Measurements from ENCODE around the gene AGPS.
"Not testable (repeated sequence)": the region's sequence is repeated elsewhere in the genome, so short reads cannot be mapped to it uniquely, and the experiment has no call there.

Gene AGPS

GRCh38 chr2:177352441-177353186 lies 40.0 kb upstream of the AGPS start:
- H3K27ac ChIP-seq (ENCODE audit: low read depth, low read length), result no peak overlapping the region
- H3K9ac ChIP-seq (ENCODE audit: low read depth in 1 of 2, low read length in 2 of 2), result no peak overlapping the region

GRCh38 chr2:177353187-177353478 lies 39.4 kb upstream of the AGPS start:
- no peak overlapping the region for H3K27ac ChIP-seq (ENCODE audit: low read depth, low read length)
- H3K4me3 ChIP-seq (ENCODE audit: low read depth in 1 of 2, low read length in 2 of 2), result no peak overlapping the region

More at GRCh38 chr2:177352441-177353186, 40.0 kb upstream of the AGPS start:
- H3K4me1 ChIP-seq (ENCODE audit: control insufficient read depth in 1 of 2, insufficient read depth in 2 of 2, low read length in 2 of 2), result peaks cover 3 to 4% of the 10 kb centered on the region in 2 donors
- no peaks in the 10 kb centered on the region for H3K36me3 ChIP-seq (ENCODE audit: control insufficient read depth in 1 of 2, insufficient read depth in 2 of 2, low read length in 2 of 2)
- no peaks in the 10 kb centered on the region for H3K27me3 ChIP-seq (ENCODE audit: control insufficient read depth in 1 of 2, insufficient read depth in 2 of 2, low read length in 2 of 2)
- no peaks in the 10 kb centered on the region for H3K9me3 ChIP-seq (ENCODE audit: control insufficient read depth in 1 of 2, low read length in 2 of 2)
- H3K4me3 ChIP-seq (ENCODE audit: low read depth in 1 of 2, low read length in 2 of 2), result no peak overlapping the region

GRCh38 chr2:177354541-177354940 lies 38.0 kb upstream of the AGPS start:
- not testable (repeated sequence) for H3K9ac ChIP-seq (ENCODE audit: low read depth in 1 of 2, low read length in 2 of 2); H3K27me3 ChIP-seq (ENCODE audit: control insufficient read depth in 1 of 2, insufficient read depth in 2 of 2, low read length in 2 of 2); H3K4me3 ChIP-seq (ENCODE audit: low read depth in 1 of 2, low read length in 2 of 2); H3K27ac ChIP-seq (ENCODE audit: low read depth, low read length); H3K36me3 ChIP-seq (ENCODE audit: control insufficient read depth in 1 of 2, insufficient read depth in 2 of 2, low read length in 2 of 2); H3K9me3 ChIP-seq (ENCODE audit: control insufficient read depth in 1 of 2, low read length in 2 of 2); H3K4me1 ChIP-seq (ENCODE audit: control insufficient read depth in 1 of 2, insufficient read depth in 2 of 2, low read length in 2 of 2)

More at GRCh38 chr2:177353187-177353478, 39.4 kb upstream of the AGPS start:
- no peaks in the 10 kb centered on the region for H3K9me3 ChIP-seq (ENCODE audit: control insufficient read depth in 1 of 2, low read length in 2 of 2)
- no peaks in the 10 kb centered on the region for H3K27me3 ChIP-seq (ENCODE audit: control insufficient read depth in 1 of 2, insufficient read depth in 2 of 2, low read length in 2 of 2)
- H3K9ac ChIP-seq (ENCODE audit: low read depth in 1 of 2, low read length in 2 of 2), result no peak overlapping the region
- H3K4me1 ChIP-seq (ENCODE audit: control insufficient read depth in 1 of 2, insufficient read depth in 2 of 2, low read length in 2 of 2), result peaks cover 3 to 4% of the 10 kb centered on the region in 2 donors
- H3K36me3 ChIP-seq (ENCODE audit: control insufficient read depth in 1 of 2, insufficient read depth in 2 of 2, low read length in 2 of 2), result no peaks in the 10 kb centered on the region

GRCh38 chr2:177355874-177356273 lies 36.7 kb upstream of the AGPS start:
- Histone ChIP-seq H3K27ac (ENCODE audit: low read depth, low read length) (no peak overlapping the region), H3K9ac (ENCODE audit: low read depth in 1 of 2, low read length in 2 of 2) (no peak overlapping the region), H3K27me3 (ENCODE audit: control insufficient read depth in 1 of 2, insufficient read depth in 2 of 2, low read length in 2 of 2) (no peaks in the 10 kb centered on the region), H3K36me3 (ENCODE audit: control insufficient read depth in 1 of 2, insufficient read depth in 2 of 2, low read length in 2 of 2) (no peaks in the 10 kb centered on the region), H3K4me3 (ENCODE audit: low read depth in 1 of 2, low read length in 2 of 2) (no peak overlapping the region), H3K4me1 (ENCODE audit: control insufficient read depth in 1 of 2, insufficient read depth in 2 of 2, low read length in 2 of 2) (peaks cover 0 to 4% of the 10 kb centered on the region in 2 donors), H3K9me3 (ENCODE audit: control insufficient read depth in 1 of 2, low read length in 2 of 2) (no peaks in the 10 kb centered on the region)

GRCh38 chr2:177359836-177360595 lies 32.6 kb upstream of the AGPS start:
- Histone ChIP-seq H3K36me3 (ENCODE audit: control insufficient read depth in 1 of 2, insufficient read depth in 2 of 2, low read length in 2 of 2) (no peaks in the 10 kb centered on the region), H3K4me3 (ENCODE audit: low read depth in 1 of 2, low read length in 2 of 2) (no peak overlapping the region), H3K9me3 (ENCODE audit: control insufficient read depth in 1 of 2, low read length in 2 of 2) (no peaks in the 10 kb centered on the region), H3K4me1 (ENCODE audit: control insufficient read depth in 1 of 2, insufficient read depth in 2 of 2, low read length in 2 of 2) (no peaks in the 10 kb centered on the region), H3K27ac (ENCODE audit: low read depth, low read length) (no peak overlapping the region), H3K9ac (ENCODE audit: low read depth in 1 of 2, low read length in 2 of 2) (no peak overlapping the region), H3K27me3 (ENCODE audit: control insufficient read depth in 1 of 2, insufficient read depth in 2 of 2, low read length in 2 of 2) (no peaks in the 10 kb centered on the region)

GRCh38 chr2:177362499-177362898 lies 30.1 kb upstream of the AGPS start:
- H3K4me3 ChIP-seq (ENCODE audit: low read depth in 1 of 2, low read length in 2 of 2), result no peak overlapping the region
- H3K9me3 ChIP-seq (ENCODE audit: control insufficient read depth in 1 of 2, low read length in 2 of 2), result no peaks in the 10 kb centered on the region
- H3K9ac ChIP-seq (ENCODE audit: low read depth in 1 of 2, low read length in 2 of 2), result no peak overlapping the region
- no peaks in the 10 kb centered on the region for H3K27me3 ChIP-seq (ENCODE audit: control insufficient read depth in 1 of 2, insufficient read depth in 2 of 2, low read length in 2 of 2)
- no peaks in the 10 kb centered on the region for H3K4me1 ChIP-seq (ENCODE audit: control insufficient read depth in 1 of 2, insufficient read depth in 2 of 2, low read length in 2 of 2)
- H3K36me3 ChIP-seq (ENCODE audit: control insufficient read depth in 1 of 2, insufficient read depth in 2 of 2, low read length in 2 of 2), result no peaks in the 10 kb centered on the region
- H3K27ac ChIP-seq (ENCODE audit: low read depth, low read length), result no peak overlapping the region

- no peak overlapping the region for H3K4me3 ChIP-seq (ENCODE audit: low read depth in 1 of 2, low read length in 2 of 2)
- H3K9me3 ChIP-seq (ENCODE audit: control insufficient read depth in 1 of 2, low read length in 2 of 2), result no peaks in the 10 kb centered on the region
- no peaks in the 10 kb centered on the region for H3K4me1 ChIP-seq (ENCODE audit: control insufficient read depth in 1 of 2, insufficient read depth in 2 of 2, low read length in 2 of 2)
- H3K36me3 ChIP-seq (ENCODE audit: control insufficient read depth in 1 of 2, insufficient read depth in 2 of 2, low read length in 2 of 2), result no peaks in the 10 kb centered on the region
- H3K27me3 ChIP-seq (ENCODE audit: control insufficient read depth in 1 of 2, insufficient read depth in 2 of 2, low read length in 2 of 2), result no peaks in the 10 kb centered on the region
- no peak overlapping the region for H3K9ac ChIP-seq (ENCODE audit: low read depth in 1 of 2, low read length in 2 of 2)
- no peak overlapping the region for H3K27ac ChIP-seq (ENCODE audit: low read depth, low read length)
Measured at GRCh38 chr2:177363332-177363731, 29.2 kb upstream of the AGPS start.

- H3K4me3 ChIP-seq (ENCODE audit: low read depth in 1 of 2, low read length in 2 of 2); H3K9me3 ChIP-seq (ENCODE audit: control insufficient read depth in 1 of 2, low read length in 2 of 2); H3K4me1 ChIP-seq (ENCODE audit: control insufficient read depth in 1 of 2, insufficient read depth in 2 of 2, low read length in 2 of 2); H3K27ac ChIP-seq (ENCODE audit: low read depth, low read length); H3K36me3 ChIP-seq (ENCODE audit: control insufficient read depth in 1 of 2, insufficient read depth in 2 of 2, low read length in 2 of 2); H3K27me3 ChIP-seq (ENCODE audit: control insufficient read depth in 1 of 2, insufficient read depth in 2 of 2, low read length in 2 of 2); H3K9ac ChIP-seq (ENCODE audit: low read depth in 1 of 2, low read length in 2 of 2): not testable (repeated sequence)
Measured at GRCh38 chr2:177365764-177366163, 26.8 kb upstream of the AGPS start.

GRCh38 chr2:177368023-177368422 lies 24.6 kb upstream of the AGPS start:
- H3K9ac ChIP-seq (ENCODE audit: low read depth in 1 of 2, low read length in 2 of 2); H3K4me1 ChIP-seq (ENCODE audit: control insufficient read depth in 1 of 2, insufficient read depth in 2 of 2, low read length in 2 of 2); H3K36me3 ChIP-seq (ENCODE audit: control insufficient read depth in 1 of 2, insufficient read depth in 2 of 2, low read length in 2 of 2); H3K27me3 ChIP-seq (ENCODE audit: control insufficient read depth in 1 of 2, insufficient read depth in 2 of 2, low read length in 2 of 2); H3K9me3 ChIP-seq (ENCODE audit: control insufficient read depth in 1 of 2, low read length in 2 of 2); H3K4me3 ChIP-seq (ENCODE audit: low read depth in 1 of 2, low read length in 2 of 2); H3K27ac ChIP-seq (ENCODE audit: low read depth, low read length): not testable (repeated sequence)

GRCh38 chr2:177379354-177379753 lies 13.2 kb upstream of the AGPS start:
- Histone ChIP-seq H3K36me3 (ENCODE audit: control insufficient read depth in 1 of 2, insufficient read depth in 2 of 2, low read length in 2 of 2) (no peaks in the 10 kb centered on the region), H3K27me3 (ENCODE audit: control insufficient read depth in 1 of 2, insufficient read depth in 2 of 2, low read length in 2 of 2) (no peaks in the 10 kb centered on the region), H3K9ac (ENCODE audit: low read depth in 1 of 2, low read length in 2 of 2) (no peak overlapping the region), H3K4me1 (ENCODE audit: control insufficient read depth in 1 of 2, insufficient read depth in 2 of 2, low read length in 2 of 2) (no peaks in the 10 kb centered on the region), H3K27ac (ENCODE audit: low read depth, low read length) (no peak overlapping the region), H3K4me3 (ENCODE audit: low read depth in 1 of 2, low read length in 2 of 2) (no peak overlapping the region), H3K9me3 (ENCODE audit: control insufficient read depth in 1 of 2, low read length in 2 of 2) (no peaks in the 10 kb centered on the region)
